ENCODE results near the gene COL6A3. TPM values are rescaled to one million over a fixed set of nuclear protein-coding genes. Genes with fewer than 3 reads are reported as not detected.

COL6A3 gene
- total RNA-seq, 6 experiments from 2014 or later: 409 to 759 (median 458) TPM

DNA sequence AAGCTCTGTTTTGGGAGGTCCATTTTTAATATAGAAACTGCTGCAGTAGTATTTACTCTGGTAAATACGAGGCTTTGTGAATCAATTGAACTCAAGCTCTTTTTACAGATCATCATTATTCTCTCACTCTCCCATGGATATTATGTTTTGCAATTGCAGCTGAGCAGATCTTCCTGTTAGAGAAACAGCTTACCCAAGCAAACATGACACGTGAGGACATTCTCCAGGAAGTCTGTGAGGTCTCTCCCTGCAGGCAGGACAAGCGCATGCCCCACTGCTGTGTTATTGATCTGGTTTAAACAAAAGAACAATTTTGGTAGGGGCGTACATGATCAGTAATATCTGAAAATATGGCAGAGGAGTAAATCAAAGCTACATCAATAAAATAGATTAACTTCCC lies 72.1 kb downstream of the COL6A3 start:
- DNase-seq: no peak
- Mint-ChIP-seq H3K27me3 (ENCODE audit: insufficient read depth) (peaks cover 16% of the 10 kb centered on the region), H3K27ac (peak overlapping the region; percentile 69), H3K36me3 (ENCODE audit: low read depth) (peaks cover 63% of the 10 kb centered on the region), H3K4me1 (ENCODE audit: low read depth) (peaks cover 32% of the 10 kb centered on the region), H3K9me3 (no peaks in the 10 kb centered on the region), H3K4me3 (no peak overlapping the region)
- TF ChIP-seq, protein P1, sequence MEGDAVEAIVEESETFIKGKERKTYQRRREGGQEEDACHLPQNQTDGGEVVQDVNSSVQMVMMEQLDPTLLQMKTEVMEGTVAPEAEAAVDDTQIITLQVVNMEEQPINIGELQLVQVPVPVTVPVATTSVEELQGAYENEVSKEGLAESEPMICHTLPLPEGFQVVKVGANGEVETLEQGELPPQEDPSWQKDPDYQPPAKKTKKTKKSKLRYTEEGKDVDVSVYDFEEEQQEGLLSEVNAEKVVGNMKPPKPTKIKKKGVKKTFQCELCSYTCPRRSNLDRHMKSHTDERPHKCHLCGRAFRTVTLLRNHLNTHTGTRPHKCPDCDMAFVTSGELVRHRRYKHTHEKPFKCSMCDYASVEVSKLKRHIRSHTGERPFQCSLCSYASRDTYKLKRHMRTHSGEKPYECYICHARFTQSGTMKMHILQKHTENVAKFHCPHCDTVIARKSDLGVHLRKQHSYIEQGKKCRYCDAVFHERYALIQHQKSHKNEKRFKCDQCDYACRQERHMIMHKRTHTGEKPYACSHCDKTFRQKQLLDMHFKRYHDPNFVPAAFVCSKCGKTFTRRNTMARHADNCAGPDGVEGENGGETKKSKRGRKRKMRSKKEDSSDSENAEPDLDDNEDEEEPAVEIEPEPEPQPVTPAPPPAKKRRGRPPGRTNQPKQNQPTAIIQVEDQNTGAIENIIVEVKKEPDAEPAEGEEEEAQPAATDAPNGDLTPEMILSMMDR (IDR thresholded peaks at IDR 0.05): no peak

DNA sequence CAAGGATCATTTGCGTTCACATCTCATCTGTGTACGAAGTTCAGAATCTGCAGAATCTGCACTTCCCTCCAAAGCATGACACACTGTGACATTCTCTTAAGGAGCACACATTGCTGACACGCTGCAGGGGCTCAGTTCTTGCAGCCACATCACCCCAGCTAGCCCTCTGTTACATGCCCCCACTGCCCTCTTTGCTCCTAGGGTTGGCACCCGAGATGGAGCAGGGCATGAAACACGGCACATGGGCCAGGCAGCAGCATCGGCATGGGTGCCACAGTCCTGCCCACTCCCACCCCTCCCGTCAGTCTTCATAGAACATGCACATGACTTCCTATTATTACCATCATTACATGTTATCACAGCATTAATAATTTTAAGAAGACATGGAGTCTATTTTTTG lies 76.4 kb downstream of the COL6A3 start:
- peaks cover 65% of the 10 kb centered on the region for H3K36me3 Mint-ChIP-seq (ENCODE audit: low read depth)
- no peak overlapping the region; the same call in 1 of the 2 replicates for H3K27ac Mint-ChIP-seq
- peaks cover 15% of the 10 kb centered on the region for H3K27me3 Mint-ChIP-seq (ENCODE audit: insufficient read depth)
- no peak for DNase-seq
- no peak overlapping the region for H3K4me3 Mint-ChIP-seq
- H3K4me1 Mint-ChIP-seq (ENCODE audit: low read depth): peaks cover 10% of the 10 kb centered on the region
- no peaks in the 10 kb centered on the region for H3K9me3 Mint-ChIP-seq
- TF ChIP-seq, protein P1 (IDR thresholded peaks at IDR 0.05): no peak

DNA sequence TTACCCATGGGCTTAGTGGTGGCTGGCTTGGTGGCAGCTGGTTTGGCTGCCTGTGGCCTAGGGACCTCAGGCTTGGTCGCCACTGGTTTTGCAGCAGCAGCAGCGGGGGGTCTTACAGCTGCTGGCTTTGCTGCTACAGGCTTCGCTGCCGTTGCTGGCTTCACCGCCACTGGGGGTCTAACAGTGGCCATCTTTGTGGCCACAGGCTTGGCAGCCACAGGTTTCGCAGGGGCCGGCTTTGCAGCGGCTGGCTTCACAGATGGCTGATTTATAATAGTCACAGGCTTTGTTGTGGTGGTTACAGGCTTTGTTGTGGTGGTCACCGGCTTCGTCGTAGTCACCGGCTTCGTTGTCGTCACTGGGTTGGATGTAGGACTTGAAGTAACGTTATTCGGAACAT lies 77.8 kb downstream of the COL6A3 start:
- TF ChIP-seq, protein P1 (IDR thresholded peaks at IDR 0.05): no peak
- Mint-ChIP-seq H3K9me3 (no peaks in the 10 kb centered on the region), H3K36me3 (ENCODE audit: low read depth) (peaks cover 66% of the 10 kb centered on the region), H3K4me3 (no peak overlapping the region), H3K27ac (peak overlapping the region; percentile 42; the same call in 1 of the 2 replicates), H3K4me1 (ENCODE audit: low read depth) (peaks cover 15% of the 10 kb centered on the region), H3K27me3 (ENCODE audit: insufficient read depth) (peaks cover 15% of the 10 kb centered on the region; the same call in 1 of the 2 replicates)
- DNase-seq: no peak

DNA sequence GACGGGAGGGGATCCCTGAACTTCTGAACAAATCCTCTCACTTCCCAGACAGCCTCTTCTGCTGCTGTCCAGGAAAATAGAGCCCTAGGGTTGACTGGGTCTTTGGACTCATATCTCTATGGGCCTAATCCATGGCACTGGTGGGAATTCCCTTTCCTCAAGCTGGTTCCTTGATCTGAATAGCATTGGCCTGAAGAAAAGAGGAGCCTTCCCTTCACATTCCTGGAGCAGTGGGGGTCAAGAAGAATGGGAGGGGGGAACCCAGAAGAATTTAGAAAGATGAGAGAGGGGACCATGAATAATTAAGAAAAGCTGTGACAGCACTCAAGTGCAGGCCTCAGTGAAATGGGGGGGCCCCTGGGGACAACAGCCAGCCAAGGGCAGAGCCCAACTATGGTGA lies 80.2 kb downstream of the COL6A3 start:
- H3K27me3 Mint-ChIP-seq (ENCODE audit: insufficient read depth): peaks cover 15% of the 10 kb centered on the region; the same call in 1 of the 2 replicates
- peak overlapping the region; percentile 72 for H3K27ac Mint-ChIP-seq
- DNase-seq: no peak

DNA sequence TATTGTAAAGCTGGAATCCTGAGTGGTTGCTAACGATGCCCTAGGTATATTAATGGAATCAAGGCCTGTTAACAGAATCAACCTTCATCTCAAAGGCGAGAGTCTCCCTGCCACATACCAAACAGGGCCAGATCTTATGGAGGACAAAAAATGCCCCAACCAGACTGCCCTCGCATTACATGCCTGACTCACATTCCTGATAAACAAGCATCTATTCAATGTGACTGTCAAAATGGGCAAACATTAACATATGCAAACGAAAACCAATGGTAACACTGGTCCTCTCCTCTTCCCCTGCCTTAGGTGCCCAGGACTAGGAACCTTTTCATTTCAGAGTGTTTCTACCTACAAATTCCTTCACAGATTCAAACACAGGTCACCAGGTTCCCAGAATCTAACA lies 83.4 kb downstream of the COL6A3 start:
- TF ChIP-seq, protein P1 (IDR thresholded peaks at IDR 0.05): no peak
- no peak overlapping the region for H3K4me3 Mint-ChIP-seq
- H3K27ac Mint-ChIP-seq: peak overlapping the region; percentile 46
- DNase-seq: no peak
- H3K4me1 Mint-ChIP-seq (ENCODE audit: low read depth): peaks cover 43% of the 10 kb centered on the region
- H3K27me3 Mint-ChIP-seq (ENCODE audit: insufficient read depth): peaks cover 14% of the 10 kb centered on the region
- H3K9me3 Mint-ChIP-seq: no peaks in the 10 kb centered on the region
- peaks cover 57% of the 10 kb centered on the region for H3K36me3 Mint-ChIP-seq (ENCODE audit: low read depth)

More for the DNA sequence above, 80.2 kb downstream of the COL6A3 start:
- no peak overlapping the region for H3K4me3 Mint-ChIP-seq
- TF ChIP-seq, protein P1 (IDR thresholded peaks at IDR 0.05): no peak
- H3K4me1 Mint-ChIP-seq (ENCODE audit: low read depth): peaks cover 23% of the 10 kb centered on the region
- H3K36me3 Mint-ChIP-seq (ENCODE audit: low read depth): peaks cover 58% of the 10 kb centered on the region
- no peaks in the 10 kb centered on the region for H3K9me3 Mint-ChIP-seq

All from HFFc6 (cell line).